A549 (cell line): Measurements from ENCODE around the gene PFDN2.

Experiments
- CBX2 ChIP-seq: fragments of 200-600 bp; sonication (generic); IDR thresholded peaks from 2 replicates; pipeline ENCODE4 v1.6.1; 2016; ENCODE audit warnings: low read depth, mild to moderate bottlenecking, borderline replicate concordance
- CEBPB ChIP-seq, 2 experiments: fragments of >200 bp in 1 of 2; sonication (Bioruptor Twin) in 1 of 2; formaldehyde crosslinking in 1 of 2; IDR thresholded peaks; 2 replicates each; pipeline ENCODE4 v1.6.1; 2012 to 2016
- JUN ChIP-seq, 2 experiments: fragments of >200 bp; sonication (Bioruptor Twin); formaldehyde crosslinking; IDR thresholded peaks; 2 replicates in 1 of 2; 3 replicates in 1 of 2; pipeline ENCODE4 v1.6.1; 2016 to 2017
- MAZ ChIP-seq: fragments of 150-350 bp; IDR thresholded peaks from 2 replicates; pipeline ENCODE4 v1.6.1; 2014; ENCODE audit warnings: antibody characterized with exemption, low read depth, low read length, borderline replicate concordance
- NR3C1 ChIP-seq: fragments of >200 bp; sonication (Bioruptor Twin); formaldehyde crosslinking; IDR thresholded peaks from 3 replicates; pipeline ENCODE4 v1.6.1; 2017
- POLR2A ChIP-seq: IDR thresholded peaks from 2 replicates; pipeline ENCODE4 v1.6.1; 2012; ENCODE audit warnings: mild to moderate bottlenecking, low read length
- POLR2AphosphoS2 ChIP-seq: conservative IDR thresholded peaks from 2 replicates; pipeline ENCODE4 v1.6.1; 2012; ENCODE audit warnings: low read length, improper control_type of control experiment, inconsistent platforms
- RAD21 ChIP-seq, 2 experiments: fragments of >200 bp in 1 of 2; sonication (Bioruptor Twin) in 1 of 2; formaldehyde crosslinking in 1 of 2; IDR thresholded peaks in 1 of 2; conservative IDR thresholded peaks in 1 of 2; 2 replicates in 1 of 2; 3 replicates in 1 of 2; pipeline ENCODE4 v1.6.1; 2012 to 2018; ENCODE audit warnings: inconsistent platforms in 1 of 2
- RCOR1 ChIP-seq: fragments of 150-350 bp; IDR thresholded peaks from 2 replicates; pipeline ENCODE4 v1.6.1; 2014; ENCODE audit warnings: antibody characterized with exemption, low read length, low read depth
- RFX5 ChIP-seq: fragments of 450-650 bp; IDR thresholded peaks from 2 replicates; pipeline ENCODE4 v1.7.1; 2014; ENCODE audit warnings: antibody characterized with exemption, mild to moderate bottlenecking, moderate library complexity
- TF ChIP-seq, protein P1 (sequence below): fragments of >200 bp; sonication (Bioruptor Twin); formaldehyde crosslinking; IDR thresholded peaks from 3 replicates; pipeline ENCODE4 v1.6.1; 2016
- TF ChIP-seq, protein P2 (sequence below): fragments of >200 bp; sonication (Bioruptor Twin); formaldehyde crosslinking; IDR thresholded peaks from 3 replicates; pipeline ENCODE4 v1.5.1; 2016
- TF ChIP-seq, protein P3 (sequence below): fragments of 450-650 bp; IDR thresholded peaks from 2 replicates; pipeline ENCODE4 v1.6.1; 2014; ENCODE audit warnings: antibody characterized with exemption

DNA sequence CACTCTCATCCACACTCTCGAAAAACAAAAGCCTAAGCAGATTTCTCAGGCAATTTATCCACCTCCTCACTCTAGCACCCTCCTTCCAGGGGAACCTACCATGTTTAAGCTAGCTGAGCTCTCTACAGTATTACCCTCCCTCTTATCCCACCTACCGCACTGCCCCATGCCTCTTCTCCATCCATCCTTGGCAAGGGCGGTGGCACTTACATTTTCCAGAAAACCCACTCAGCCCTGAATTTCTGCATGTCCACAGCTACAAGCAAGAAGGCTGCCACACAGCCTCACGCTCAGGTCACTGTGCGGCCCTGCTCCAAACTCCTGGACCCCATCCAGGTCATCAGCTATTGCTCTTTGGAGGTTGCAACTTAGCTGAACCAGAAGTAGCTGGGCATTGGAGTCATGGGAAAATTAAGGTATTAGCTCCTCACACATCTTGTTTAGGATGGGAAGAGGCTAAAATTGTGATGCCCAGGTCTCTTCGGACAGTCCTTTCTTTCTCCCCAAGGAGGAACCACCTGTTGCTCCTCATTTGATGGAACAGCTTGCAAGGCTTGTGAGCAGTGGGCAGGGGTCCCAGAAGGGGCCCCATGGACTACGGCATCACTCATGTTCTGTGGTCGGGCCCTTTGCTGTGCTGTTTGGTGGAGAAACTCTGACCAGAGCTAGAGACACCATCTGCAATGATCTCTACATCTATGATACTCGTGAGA lies 18.6 kb downstream of the PFDN2 start:
- TF ChIP-seq, protein P1, sequence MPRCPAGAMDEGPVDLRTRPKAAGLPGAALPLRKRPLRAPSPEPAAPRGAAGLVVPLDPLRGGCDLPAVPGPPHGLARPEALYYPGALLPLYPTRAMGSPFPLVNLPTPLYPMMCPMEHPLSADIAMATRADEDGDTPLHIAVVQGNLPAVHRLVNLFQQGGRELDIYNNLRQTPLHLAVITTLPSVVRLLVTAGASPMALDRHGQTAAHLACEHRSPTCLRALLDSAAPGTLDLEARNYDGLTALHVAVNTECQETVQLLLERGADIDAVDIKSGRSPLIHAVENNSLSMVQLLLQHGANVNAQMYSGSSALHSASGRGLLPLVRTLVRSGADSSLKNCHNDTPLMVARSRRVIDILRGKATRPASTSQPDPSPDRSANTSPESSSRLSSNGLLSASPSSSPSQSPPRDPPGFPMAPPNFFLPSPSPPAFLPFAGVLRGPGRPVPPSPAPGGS = no peak
- TF ChIP-seq RCOR1 = no peak
- no peak for TF ChIP-seq CEBPB (IDR thresholded peaks at IDR 0.05)
- no peak for TF ChIP-seq POLR2A
- 0 out of 2 replicates have a peak, but pooled peaks have one; percentile 41 for TF ChIP-seq POLR2AphosphoS2
- TF ChIP-seq, protein P2, sequence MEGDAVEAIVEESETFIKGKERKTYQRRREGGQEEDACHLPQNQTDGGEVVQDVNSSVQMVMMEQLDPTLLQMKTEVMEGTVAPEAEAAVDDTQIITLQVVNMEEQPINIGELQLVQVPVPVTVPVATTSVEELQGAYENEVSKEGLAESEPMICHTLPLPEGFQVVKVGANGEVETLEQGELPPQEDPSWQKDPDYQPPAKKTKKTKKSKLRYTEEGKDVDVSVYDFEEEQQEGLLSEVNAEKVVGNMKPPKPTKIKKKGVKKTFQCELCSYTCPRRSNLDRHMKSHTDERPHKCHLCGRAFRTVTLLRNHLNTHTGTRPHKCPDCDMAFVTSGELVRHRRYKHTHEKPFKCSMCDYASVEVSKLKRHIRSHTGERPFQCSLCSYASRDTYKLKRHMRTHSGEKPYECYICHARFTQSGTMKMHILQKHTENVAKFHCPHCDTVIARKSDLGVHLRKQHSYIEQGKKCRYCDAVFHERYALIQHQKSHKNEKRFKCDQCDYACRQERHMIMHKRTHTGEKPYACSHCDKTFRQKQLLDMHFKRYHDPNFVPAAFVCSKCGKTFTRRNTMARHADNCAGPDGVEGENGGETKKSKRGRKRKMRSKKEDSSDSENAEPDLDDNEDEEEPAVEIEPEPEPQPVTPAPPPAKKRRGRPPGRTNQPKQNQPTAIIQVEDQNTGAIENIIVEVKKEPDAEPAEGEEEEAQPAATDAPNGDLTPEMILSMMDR = no peak
- no peak for TF ChIP-seq JUN (IDR thresholded peaks at IDR 0.05)
- TF ChIP-seq, protein P3, sequence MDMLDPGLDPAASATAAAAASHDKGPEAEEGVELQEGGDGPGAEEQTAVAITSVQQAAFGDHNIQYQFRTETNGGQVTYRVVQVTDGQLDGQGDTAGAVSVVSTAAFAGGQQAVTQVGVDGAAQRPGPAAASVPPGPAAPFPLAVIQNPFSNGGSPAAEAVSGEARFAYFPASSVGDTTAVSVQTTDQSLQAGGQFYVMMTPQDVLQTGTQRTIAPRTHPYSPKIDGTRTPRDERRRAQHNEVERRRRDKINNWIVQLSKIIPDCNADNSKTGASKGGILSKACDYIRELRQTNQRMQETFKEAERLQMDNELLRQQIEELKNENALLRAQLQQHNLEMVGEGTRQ = no peak
- TF ChIP-seq RFX5 = no peak
- no peak for TF ChIP-seq NR3C1
- no peak for TF ChIP-seq RAD21 (conservative IDR thresholded peaks at IDR 0.05 in 1 of 2, IDR thresholded peaks at IDR 0.05 in 1 of 2)
- TF ChIP-seq CBX2 = no peak
- no peak for TF ChIP-seq MAZ
